IMR-90 (cell line): ENCODE data around the gene IFT43. TPM values are rescaled to one million over a fixed set of nuclear protein-coding genes. Genes with fewer than 3 reads are reported as not detected.

Source experiments
- ATAC-seq: fragments of 200-7000 bp; cut with Tn5 transposase; 2 replicates; pipeline ENCODE4 v1.9.1; 2020; ENCODE audit warnings: low read depth, mild to moderate bottlenecking, moderate library complexity
- BruUV-seq: library from RNA; stranded (reverse); fragments of 400-500 nt; replicated peaks from 2 replicates; lab custom pipeline; 2021; lab: Mats Ljungman, UMichigan
- CTCF ChIA-PET: fragments of 300-600 bp; formaldehyde crosslinking; extraction: SDS; loops from one replicate; lab custom pipeline; 2021; ENCODE audit warnings: antibody characterized with exemption; lab: Yijun Ruan, JAX
- POLR2A ChIA-PET: fragments of 300-600 bp; sonication (Branson Sonifier 250); formaldehyde crosslinking; loops from one replicate; lab custom pipeline; 2022; ENCODE audit warnings: antibody characterized with exemption; ENCODE audit not compliant: unreplicated experiment; lab: Charles Lee
- DNase-seq: peaks from one replicate; pipeline ENCODE4 v3.0.0; 2013
- H2AFZ ChIP-seq: replicated peaks from 2 replicates; pipeline ENCODE3; 2013; ENCODE audit warnings: low read length, mild to moderate bottlenecking; ENCODE audit not compliant: poor library complexity
- H2AK5ac ChIP-seq: 2 replicates; pipeline ENCODE4 v1.6.1; 2013; ENCODE audit warnings: low read depth, low read length, inconsistent platforms
- H2AK9ac ChIP-seq: replicated peaks from 2 replicates; pipeline ENCODE3; 2013; ENCODE audit warnings: mild to moderate bottlenecking, low read depth, low read length, moderate library complexity; ENCODE audit not compliant: poor library complexity
- H2BK120ac ChIP-seq: 2 replicates; pipeline ENCODE4 v1.6.1; 2013; ENCODE audit warnings: low read depth, low read length, inconsistent platforms
- H2BK15ac ChIP-seq: 3 replicates; pipeline ENCODE4 v1.6.1; 2013; ENCODE audit warnings: low read depth, low read length, inconsistent platforms
- H2BK20ac ChIP-seq: 2 replicates; pipeline ENCODE4 v1.6.1; 2013; ENCODE audit warnings: low read depth, mild to moderate bottlenecking, inconsistent platforms, low read length, moderate library complexity
- H2BK5ac ChIP-seq: 2 replicates; pipeline ENCODE4 v1.6.1; 2013; ENCODE audit warnings: mild to moderate bottlenecking, low read depth, low read length, inconsistent platforms; ENCODE audit not compliant: poor library complexity, severe bottlenecking
- H3K14ac ChIP-seq: replicated peaks from 2 replicates; pipeline ENCODE4 v1.6.1; 2013; ENCODE audit warnings: low read depth, low read length, inconsistent platforms
- H3K18ac ChIP-seq: 2 replicates; pipeline ENCODE4 v1.6.1; 2013; ENCODE audit warnings: low read depth, low read length, control low read depth
- H3K23ac ChIP-seq: 2 replicates; pipeline ENCODE4 v1.6.1; 2013; ENCODE audit warnings: low read depth, low read length, inconsistent platforms
- H3K27ac ChIP-seq: 2 replicates; pipeline ENCODE4 v1.5.1; 2013; ENCODE audit warnings: mild to moderate bottlenecking, control low read depth, low read length; ENCODE audit not compliant: insufficient read depth
- H3K27me3 ChIP-seq: 2 replicates; pipeline ENCODE4 v1.6.1; 2013; ENCODE audit warnings: low read length; ENCODE audit not compliant: control insufficient read depth, insufficient read depth
- H3K36me3 ChIP-seq: 2 replicates; pipeline ENCODE4 v1.6.1; 2013; ENCODE audit warnings: low read length, mixed read lengths; ENCODE audit not compliant: control insufficient read depth, insufficient read depth
- H3K4ac ChIP-seq: 2 replicates; pipeline ENCODE4 v1.6.1; 2013; ENCODE audit warnings: low read depth, low read length, inconsistent platforms
- H3K4me1 ChIP-seq: 2 replicates; pipeline ENCODE4 v1.6.1; 2013; ENCODE audit warnings: low read length, mixed read lengths; ENCODE audit not compliant: control insufficient read depth, insufficient read depth
- H3K4me2 ChIP-seq: 2 replicates; pipeline ENCODE4 v1.6.1; 2013; ENCODE audit warnings: low read depth, mild to moderate bottlenecking, control low read depth, low read length, moderate library complexity
- H3K4me3 ChIP-seq: 2 replicates; pipeline ENCODE4 v1.5.1; 2013; ENCODE audit warnings: low read depth, mild to moderate bottlenecking, control low read depth, low read length, moderate library complexity; ENCODE audit not compliant: insufficient read depth
- H3K56ac ChIP-seq: 2 replicates; pipeline ENCODE4 v1.6.1; 2013; ENCODE audit warnings: low read length, inconsistent platforms; ENCODE audit not compliant: insufficient read depth; ENCODE audit errors: extremely low read depth
- H3K79me1 ChIP-seq, 2 experiments: 2 replicates each; pipeline ENCODE4 v1.6.1; 2013; ENCODE audit warnings: low read length in 2 of 2, inconsistent platforms in 1 of 2, low read depth in 1 of 2
- H3K9ac ChIP-seq: 2 replicates; pipeline ENCODE4 v1.6.1; 2013; ENCODE audit warnings: low read depth, low read length, control low read depth
- H3K9me1 ChIP-seq: 2 replicates; pipeline ENCODE4 v1.6.1; 2013; ENCODE audit warnings: low read length, inconsistent platforms; ENCODE audit not compliant: insufficient read depth
- H3K9me3 ChIP-seq: 2 replicates; pipeline ENCODE4 v1.6.1; 2013; ENCODE audit warnings: low read length; ENCODE audit not compliant: control insufficient read depth, insufficient read depth
- H4K20me1 ChIP-seq: 2 replicates; pipeline ENCODE4 v1.6.1; 2013; ENCODE audit warnings: low read length, inconsistent platforms; ENCODE audit not compliant: insufficient read depth
- H4K5ac ChIP-seq: 2 replicates; pipeline ENCODE4 v1.6.1; 2013; ENCODE audit warnings: mild to moderate bottlenecking, low read depth, low read length, control low read depth
- H4K8ac ChIP-seq, 2 experiments: 2 replicates each; pipeline ENCODE4 v1.6.1; 2013; ENCODE audit warnings: low read depth in 2 of 2, low read length in 2 of 2, control low read depth in 1 of 2, inconsistent platforms in 1 of 2
- H4K91ac ChIP-seq: 2 replicates; pipeline ENCODE4 v1.6.1; 2013; ENCODE audit warnings: low read depth, low read length, inconsistent platforms; ENCODE audit not compliant: insufficient read depth
- BHLHE40 ChIP-seq: fragments of 150-350 bp; IDR thresholded peaks from 2 replicates; pipeline ENCODE4 v1.6.1; 2016; ENCODE audit warnings: mild to moderate bottlenecking, low read depth, low read length
- CHD1 ChIP-seq: IDR thresholded peaks from 2 replicates; pipeline ENCODE4 v1.6.1; 2012; ENCODE audit warnings: low read depth, low read length, improper control_type of control experiment
- CTCF ChIP-seq: conservative IDR thresholded peaks from 2 replicates; pipeline ENCODE4 v1.5.1; 2012; ENCODE audit warnings: mild to moderate bottlenecking, low read depth, low read length, improper control_type of control experiment
- ELK1 ChIP-seq: fragments of 150-350 bp; IDR thresholded peaks from 2 replicates; pipeline ENCODE4 v1.6.1; 2016; ENCODE audit warnings: low read depth, mild to moderate bottlenecking, low read length, moderate library complexity, borderline replicate concordance
- MAFK ChIP-seq: IDR thresholded peaks from 2 replicates; pipeline ENCODE4 v1.6.1; 2012; ENCODE audit warnings: low read depth, low read length, improper control_type of control experiment
- MAZ ChIP-seq: IDR thresholded peaks from 2 replicates; pipeline ENCODE4 v1.6.1; 2012; ENCODE audit warnings: low read depth, mild to moderate bottlenecking, low read length, improper control_type of control experiment, moderate library complexity, borderline replicate concordance
- NFE2L2 ChIP-seq: fragments of 150-350 bp; IDR thresholded peaks from 2 replicates; pipeline ENCODE4 v1.6.1; 2016; ENCODE audit warnings: low read depth, mild to moderate bottlenecking, low read length
- POLR2A ChIP-seq: IDR thresholded peaks from 2 replicates; pipeline ENCODE4 v1.6.1; 2012; ENCODE audit warnings: mild to moderate bottlenecking, low read depth, low read length
- RAD21 ChIP-seq: IDR thresholded peaks from 2 replicates; pipeline ENCODE4 v1.6.1; 2012; ENCODE audit warnings: low read length, improper control_type of control experiment
- RCOR1 ChIP-seq: IDR thresholded peaks from 2 replicates; pipeline ENCODE4 v1.6.1; 2012; ENCODE audit warnings: mild to moderate bottlenecking, low read length, improper control_type of control experiment; ENCODE audit not compliant: insufficient replicate concordance
- WGBS, 2 experiments: methylation state at CpG; one replicate each; pipeline versions ENCODE4 v1.1.5 to v1.1.7; 2013; ENCODE audit warnings: missing lambda C conversion rate in 2 of 2; ENCODE audit not compliant: insufficient read length in 1 of 2; ENCODE audit errors: extremely low coverage in 2 of 2; 5-methylcytosine and 5-hydroxymethylcytosine counted together
- dilution Hi-C: fragments of 300-500 bp; cut with HindIII; formaldehyde crosslinking; loops from one replicate; pipeline ENCODE4 v1.14.3; 2018; ENCODE audit warnings: low sequenced_read_pairs; ENCODE audit not compliant: unreplicated experiment
- in situ Hi-C: fragments of 300-500 bp; cut with MboI; formaldehyde crosslinking; loops from 3 replicates; pipeline ENCODE4 v1.14.3; 2019; ENCODE audit warnings: low sequenced_read_pairs, inconsistent platforms, mixed read lengths
- intact Hi-C: fragments of 100-400 bp; cut with micrococcal nuclease; formaldehyde crosslinking; loops from 2 replicates; pipeline ENCODE4 v1.10.0; 2022
- polyA plus RNA-seq, 3 experiments: library from polyadenylated mRNA; depleted of rRNA; stranded (reverse); fragments of >200 nt; gene quantifications; 2 replicates each; pipeline ENCODE4 v1.2.3, GENCODE V29; 2012; ENCODE audit warnings: low replicate concordance in 1 of 3
- total RNA-seq: library from RNA; depleted of rRNA; stranded (reverse); fragments of >200 nt; gene quantifications from 2 replicates; pipeline ENCODE4 v1.2.3, GENCODE V29; 2012
- TF ChIP-seq, protein P1 (sequence below): fragments of 150-350 bp; IDR thresholded peaks from 2 replicates; pipeline ENCODE4 v1.6.1; 2017; ENCODE audit warnings: mild to moderate bottlenecking, antibody characterized with exemption, low read length, low read depth

IFT43 gene
- total and polyA plus RNA-seq, 2 of the 4 experiments (the other 2 are of a cell fraction), result 41.4 to 43.2 TPM

- Histone ChIP-seq H4K5ac (no peak overlapping the region), H4K91ac (no peak overlapping the region), H4K20me1 (no peaks in the 10 kb centered on the region), H3K27ac (no peak overlapping the region), H3K4me2 (no peak overlapping the region), H2BK5ac (no peak overlapping the region), H3K27me3 (peaks cover 6% of the 10 kb centered on the region; the same call in 1 of the 2 replicates), H2AK9ac (no peak overlapping the region), H3K18ac (no peak overlapping the region), H2AK5ac (no peak overlapping the region), H4K8ac (no peak overlapping the region), H3K4me3 (no peak overlapping the region), H2AFZ (no peak overlapping the region), H3K9ac (no peak overlapping the region), H3K4ac (no peak overlapping the region), H3K14ac (no peak overlapping the region), H2BK120ac (no peak overlapping the region), H2BK20ac (no peak overlapping the region), H3K23ac (no peak overlapping the region), H2BK15ac (no peak overlapping the region), H3K79me1 (no peaks in the 10 kb centered on the region), H3K9me3 (no peaks in the 10 kb centered on the region), H3K56ac (no peak overlapping the region), H3K36me3 (no peaks in the 10 kb centered on the region), H3K9me1 (no peaks in the 10 kb centered on the region), H3K4me1 (no peaks in the 10 kb centered on the region)
- intact Hi-C loops, result no loop called here
- no TSS peak for BruUV-seq
- ATAC-seq (no peak), DNase-seq (no peak)
- in situ Hi-C loops, result no loop called here
- ChIA-PET POLR2A (no interaction called here), CTCF (interaction anchor here (0.6 kb wide), 1 partner anchor 44 kb away, joined by 3 read pairs; no protein-coding TSS in a partner anchor)
- no peak for TF ChIP-seq MAZ
- no peak for TF ChIP-seq CTCF
- TF ChIP-seq POLR2A, result no peak
- TF ChIP-seq BHLHE40, result no peak
- TF ChIP-seq MAFK, result no peak
- TF ChIP-seq ELK1, result no peak
- TF ChIP-seq NFE2L2, result no peak
- no peak for TF ChIP-seq RAD21
- no peak for TF ChIP-seq RCOR1
- TF ChIP-seq, protein P1, sequence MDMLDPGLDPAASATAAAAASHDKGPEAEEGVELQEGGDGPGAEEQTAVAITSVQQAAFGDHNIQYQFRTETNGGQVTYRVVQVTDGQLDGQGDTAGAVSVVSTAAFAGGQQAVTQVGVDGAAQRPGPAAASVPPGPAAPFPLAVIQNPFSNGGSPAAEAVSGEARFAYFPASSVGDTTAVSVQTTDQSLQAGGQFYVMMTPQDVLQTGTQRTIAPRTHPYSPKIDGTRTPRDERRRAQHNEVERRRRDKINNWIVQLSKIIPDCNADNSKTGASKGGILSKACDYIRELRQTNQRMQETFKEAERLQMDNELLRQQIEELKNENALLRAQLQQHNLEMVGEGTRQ, result no peak
- no peak for TF ChIP-seq CHD1
- 84% methylated on average over 12 of the region's 28 CpGs; no CpG with 5 or more reads in 1 of the 2 experiments for WGBS, 2 experiments
- dilution Hi-C loops, result no loop called here
Observed at GRCh38 chr14:76098916-76099675, 113.5 kb downstream of the IFT43 start.
